GM12874 (cell line): ENCODE data around the gene IGDCC3.

ENCODE experiments used
- CTCF ChIP-seq: IDR thresholded peaks from 2 replicates; pipeline ENCODE4 v1.5.1; 2011; ENCODE audit warnings: low read depth, mild to moderate bottlenecking, control low read depth, low read length, moderate library complexity; ENCODE audit not compliant: insufficient read depth

Gene IGDCC3

GRCh38 chr15:65396283-65396964 is 18.6 kb upstream of the IGDCC3 start:
- no peak for TF ChIP-seq CTCF

DNA sequence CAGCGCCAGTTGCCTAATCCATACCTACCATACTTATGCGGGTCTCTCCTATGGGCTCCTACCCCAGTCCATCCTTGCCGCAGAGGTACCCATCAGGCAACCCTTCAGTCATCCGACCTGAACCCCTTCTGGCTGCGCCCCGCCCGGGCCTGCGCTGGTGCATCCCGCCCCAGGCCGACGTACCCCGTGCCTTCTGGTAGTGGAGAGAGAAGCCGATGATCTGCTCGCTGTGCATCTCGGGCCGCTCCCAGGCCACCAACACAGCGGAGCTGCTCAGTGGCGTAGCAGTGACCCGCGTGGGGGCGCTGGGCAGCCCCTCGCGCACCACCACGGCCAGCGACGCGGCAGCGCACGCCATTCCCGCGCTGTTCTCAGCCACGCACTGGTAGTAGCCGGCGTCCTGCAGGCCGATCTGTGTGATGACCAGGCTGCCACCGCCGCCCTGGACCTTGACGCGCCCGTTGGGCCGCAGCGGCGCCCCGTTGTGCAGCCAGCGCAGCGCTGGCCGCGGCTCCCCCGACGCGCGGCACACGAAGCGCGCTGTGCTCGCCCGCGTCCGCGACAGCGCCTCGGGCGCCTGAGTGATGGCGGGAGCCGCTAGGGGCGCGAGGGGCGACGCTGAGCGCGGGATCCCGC is 17.9 kb upstream of the IGDCC3 start:
- TF ChIP-seq CTCF: no peak

DNA sequence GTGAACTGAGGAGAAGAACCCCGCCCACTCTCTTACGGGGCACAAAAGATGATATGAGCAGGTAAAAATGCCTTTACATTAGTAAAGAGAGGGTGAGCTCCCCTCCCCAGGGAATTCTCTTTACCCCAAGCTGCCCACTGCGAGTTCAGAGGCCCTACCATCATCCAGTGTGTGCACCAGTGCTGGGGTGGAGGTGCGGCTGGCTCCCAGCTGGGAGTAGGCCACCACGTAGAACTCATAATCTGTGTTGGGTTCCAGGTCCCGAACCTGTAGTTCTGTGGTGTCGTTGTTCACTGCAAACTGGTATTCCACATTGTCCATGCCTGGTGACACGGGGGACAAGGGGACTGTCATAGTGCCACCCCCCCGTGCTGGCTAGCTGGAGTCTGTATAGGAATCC is 17.1 kb upstream of the IGDCC3 start:
- TF ChIP-seq CTCF: no peak

DNA sequence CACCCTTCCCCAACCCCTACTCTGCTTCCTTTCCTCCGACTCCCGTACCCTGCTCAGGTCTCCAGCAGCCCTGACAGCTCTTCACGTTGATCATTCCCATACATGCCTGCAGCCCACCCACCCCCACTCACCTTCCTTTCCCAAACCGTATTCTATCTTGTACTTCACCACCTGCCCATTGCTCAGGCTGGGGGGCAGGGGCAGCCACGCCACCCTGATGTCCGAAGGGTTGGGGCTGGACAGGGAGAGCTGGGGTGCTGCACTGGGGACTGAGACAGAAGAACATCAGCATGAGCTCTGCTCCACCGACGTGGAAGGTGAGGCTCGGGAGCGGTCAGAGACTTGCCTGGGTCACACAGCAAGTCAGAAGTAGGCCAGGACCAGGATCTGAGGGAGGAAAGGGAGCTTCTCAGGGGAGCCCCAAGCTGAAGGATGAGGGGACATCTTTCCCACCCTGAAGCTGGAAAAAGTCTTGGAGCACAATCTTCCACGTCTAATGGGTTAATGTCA is 16.5 kb upstream of the IGDCC3 start:
- no peak for TF ChIP-seq CTCF

DNA sequence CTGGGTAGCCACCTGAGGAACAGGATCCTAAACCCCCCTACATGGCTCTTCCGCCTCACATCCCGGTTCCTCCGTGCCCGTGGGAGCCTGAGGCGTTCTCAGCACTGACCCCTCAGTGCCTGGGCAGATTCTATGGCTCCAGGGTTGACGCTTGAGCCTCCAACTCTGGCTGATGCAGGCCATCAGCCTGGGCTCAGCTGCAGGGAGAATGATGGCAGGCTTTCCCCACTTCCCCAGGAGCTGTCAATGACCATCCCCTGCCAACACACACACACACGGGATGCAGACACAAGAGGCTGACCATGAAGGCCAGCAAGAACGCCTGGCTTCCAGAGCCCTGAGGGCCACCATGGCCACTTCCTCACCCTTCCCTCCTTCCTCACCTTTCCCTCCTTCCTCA is 15.8 kb upstream of the IGDCC3 start:
- TF ChIP-seq CTCF: no peak

DNA sequence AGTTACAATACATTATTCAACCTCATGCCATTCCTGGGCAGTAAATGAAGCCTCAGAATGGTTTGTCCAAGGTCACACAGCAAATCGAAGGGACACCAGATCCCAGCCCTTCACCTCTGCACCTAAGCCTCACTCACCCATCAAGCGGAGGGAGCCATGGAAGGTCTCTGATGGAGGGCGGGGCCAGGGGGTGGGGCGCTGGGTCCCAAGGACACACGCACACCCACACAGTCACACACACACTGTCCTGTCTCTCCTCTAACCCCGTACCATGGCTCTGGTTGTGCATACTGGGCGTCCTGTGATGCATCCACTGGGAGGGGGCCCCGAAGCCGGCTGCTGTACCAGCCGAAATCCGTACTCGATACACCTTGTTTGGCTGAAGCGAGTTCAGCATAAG is 15.3 kb upstream of the IGDCC3 start:
- no peak for TF ChIP-seq CTCF

DNA sequence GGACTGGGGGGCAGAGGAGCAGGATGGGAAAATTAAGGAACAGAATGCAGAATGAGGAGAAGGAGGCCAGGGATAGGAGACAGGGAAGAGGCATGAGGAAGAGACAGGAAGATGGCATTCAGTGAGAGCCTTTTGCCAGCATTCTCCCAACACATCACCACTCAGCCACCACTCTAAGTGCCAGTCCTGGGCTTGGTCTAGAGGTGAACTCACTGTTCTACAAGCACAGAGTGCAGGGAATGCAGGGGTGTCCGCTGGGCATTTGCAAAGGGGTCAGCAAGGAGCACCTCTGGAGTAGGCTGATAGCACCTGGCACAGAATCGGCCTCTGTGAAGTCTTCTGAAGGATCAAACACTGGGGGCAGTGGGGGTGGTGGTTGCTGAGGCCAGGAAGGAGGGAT is 14.6 kb upstream of the IGDCC3 start:
- no peak for TF ChIP-seq CTCF
